ENCODE measurements around the gene ITLN2. TPM values are rescaled to one million over a fixed set of nuclear protein-coding genes. Genes with fewer than 3 reads are reported as not detected.
"Not testable (repeated sequence)": the region's sequence is repeated elsewhere in the genome, so short reads cannot be mapped to it uniquely, and the experiment has no call there.

The ITLN2 gene
- total and polyA plus RNA-seq, 2 experiments from 2014 or later: 1.3 to 1.7 TPM

GRCh38 chr1:160993544-160994193 is 39.1 kb upstream of the ITLN2 start:
- no peak for TF ChIP-seq EZH2phosphoT487 (IDR thresholded peaks at IDR 0.05; ENCODE audit: low read depth, severe bottlenecking, unreplicated experiment)
- peak; percentile 53 for TF ChIP-seq CTCF (IDR thresholded peaks at IDR 0.05; ENCODE audit: poor library complexity)
- TF ChIP-seq EZH2 (IDR thresholded peaks at IDR 0.05; ENCODE audit: borderline replicate concordance): no peak

GRCh38 chr1:160992036-160992435 is 37.4 kb upstream of the ITLN2 start:
- WGBS (ENCODE audit: low lambda C conversion rate, missing lambda C conversion rate): 89% methylated on average over 4 of the region's 4 CpGs
- H3K4me3 ChIP-seq; H4K20me1 ChIP-seq (ENCODE audit: insufficient read depth, poor library complexity, severe bottlenecking); H3K9me3 ChIP-seq (ENCODE audit: low read depth); DNase-seq (ENCODE audit: low spot score); H3K9me2 ChIP-seq (replicated peaks; ENCODE audit: insufficient read depth); H3K27me3 ChIP-seq; H3K36me3 ChIP-seq (replicated peaks; ENCODE audit: insufficient read depth, low read depth); H3K4me1 ChIP-seq (ENCODE audit: insufficient read depth); H3K79me2 ChIP-seq; H3K27ac ChIP-seq; H2AFZ ChIP-seq; H3K4me2 ChIP-seq: not testable (repeated sequence)

More at GRCh38 chr1:160993544-160994193, 39.1 kb upstream of the ITLN2 start:
- no peaks in the 10 kb centered on the region for H3K9me2 ChIP-seq (replicated peaks; ENCODE audit: insufficient read depth)
- H3K27me3 ChIP-seq: no peaks in the 10 kb centered on the region
- peak; percentile 57 for DNase-seq (ENCODE audit: low spot score)
- peaks cover 5% of the 10 kb centered on the region for H3K4me1 ChIP-seq (ENCODE audit: insufficient read depth)
- 83% methylated on average over 14 of the region's 14 CpGs for WGBS (ENCODE audit: low lambda C conversion rate, missing lambda C conversion rate)
- H3K27ac ChIP-seq: no peak overlapping the region
- H3K79me2 ChIP-seq: no peaks in the 10 kb centered on the region
- no peak overlapping the region for H2AFZ ChIP-seq
- no peak overlapping the region for H3K4me2 ChIP-seq
- H3K36me3 ChIP-seq (replicated peaks; ENCODE audit: insufficient read depth, low read depth): no peaks in the 10 kb centered on the region
- no peaks in the 10 kb centered on the region for H3K9me3 ChIP-seq (ENCODE audit: low read depth)
- H3K4me3 ChIP-seq: no peak overlapping the region
- H4K20me1 ChIP-seq (ENCODE audit: insufficient read depth, poor library complexity, severe bottlenecking): no peaks in the 10 kb centered on the region

- peaks cover 3% of the 10 kb centered on the region for H3K27me3 ChIP-seq
- TF ChIP-seq CTCF (IDR thresholded peaks at IDR 0.05; ENCODE audit: poor library complexity) (no peak), EZH2phosphoT487 (IDR thresholded peaks at IDR 0.05; ENCODE audit: low read depth, severe bottlenecking, unreplicated experiment) (no peak), EZH2 (IDR thresholded peaks at IDR 0.05; ENCODE audit: borderline replicate concordance) (no peak)
- H4K20me1 ChIP-seq (ENCODE audit: insufficient read depth, poor library complexity, severe bottlenecking): no peaks in the 10 kb centered on the region
- no peak overlapping the region for H3K4me3 ChIP-seq
- no peak overlapping the region for H2AFZ ChIP-seq
- no peak for DNase-seq (ENCODE audit: low spot score)
- H3K4me2 ChIP-seq: no peak overlapping the region
- 61% methylated on average over 8 of the region's 8 CpGs for WGBS (ENCODE audit: low lambda C conversion rate, missing lambda C conversion rate)
- H3K36me3 ChIP-seq (replicated peaks; ENCODE audit: insufficient read depth, low read depth): no peaks in the 10 kb centered on the region
- no peaks in the 10 kb centered on the region for H3K9me3 ChIP-seq (ENCODE audit: low read depth)
- H3K9me2 ChIP-seq (replicated peaks; ENCODE audit: insufficient read depth): no peaks in the 10 kb centered on the region
- no peaks in the 10 kb centered on the region for H3K4me1 ChIP-seq (ENCODE audit: insufficient read depth)
- H3K79me2 ChIP-seq: no peaks in the 10 kb centered on the region
- no peak overlapping the region for H3K27ac ChIP-seq
Measured at GRCh38 chr1:160987359-160988050, 32.9 kb upstream of the ITLN2 start.

GRCh38 chr1:160985723-160986122 is 31.1 kb upstream of the ITLN2 start:
- Histone ChIP-seq H3K36me3 (replicated peaks; ENCODE audit: insufficient read depth, low read depth) (no peaks in the 10 kb centered on the region), H3K9me2 (replicated peaks; ENCODE audit: insufficient read depth) (no peaks in the 10 kb centered on the region), H3K4me3 (no peak overlapping the region), H3K79me2 (no peaks in the 10 kb centered on the region), H3K4me2 (no peak overlapping the region), H3K27me3 (peaks cover 21% of the 10 kb centered on the region), H2AFZ (no peak overlapping the region), H3K4me1 (ENCODE audit: insufficient read depth) (peaks cover 8% of the 10 kb centered on the region), H3K27ac (no peak overlapping the region), H4K20me1 (ENCODE audit: insufficient read depth, poor library complexity, severe bottlenecking) (no peaks in the 10 kb centered on the region), H3K9me3 (ENCODE audit: low read depth) (no peaks in the 10 kb centered on the region)
- no peak for TF ChIP-seq CTCF (IDR thresholded peaks at IDR 0.05; ENCODE audit: poor library complexity)
- no peak for TF ChIP-seq EZH2 (IDR thresholded peaks at IDR 0.05; ENCODE audit: borderline replicate concordance)
- no peak for TF ChIP-seq EZH2phosphoT487 (IDR thresholded peaks at IDR 0.05; ENCODE audit: low read depth, severe bottlenecking, unreplicated experiment)
- no peak for DNase-seq (ENCODE audit: low spot score)
- WGBS (ENCODE audit: low lambda C conversion rate, missing lambda C conversion rate): 92% methylated on average over 4 of the region's 4 CpGs

Measured in hepatocyte (in vitro differentiated cells).